ENCODE data around the gene C4BPA. TPM values are rescaled to one million over a fixed set of nuclear protein-coding genes. Genes with fewer than 3 reads are reported as not detected.
A peak's percentile ranks its signal among the peaks of the same experiment; 100 is the strongest.

C4BPA gene
- total and polyA plus RNA-seq, 10 donors: 0.03 to 1.9 (median 0.45) TPM

DNA sequence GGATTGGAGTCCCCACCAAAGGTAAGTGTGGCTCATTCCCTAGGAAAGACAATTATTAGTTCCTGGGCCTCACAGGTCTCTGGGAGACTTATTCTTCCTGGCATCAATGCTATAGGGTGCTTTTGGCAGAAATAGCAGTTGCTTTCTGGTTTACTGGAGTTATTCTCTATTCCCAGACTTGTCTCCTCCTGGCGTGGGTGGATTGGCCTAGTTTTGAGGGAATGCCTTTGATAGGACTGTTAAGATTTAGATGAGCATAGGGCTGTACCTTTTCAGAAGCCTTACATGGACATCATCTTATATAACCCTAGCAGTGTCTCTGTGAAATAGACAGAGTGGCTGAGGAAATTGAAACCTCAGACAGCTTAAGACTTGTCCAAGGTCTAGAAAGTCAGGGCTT lies 42.0 kb upstream of the C4BPA start:
- TF ChIP-seq POLR2AphosphoS5 (IDR thresholded peaks at IDR 0.05) (no peak), POLR2A (IDR thresholded peaks at IDR 0.05) (no peak)
- TF ChIP-seq, protein P1, sequence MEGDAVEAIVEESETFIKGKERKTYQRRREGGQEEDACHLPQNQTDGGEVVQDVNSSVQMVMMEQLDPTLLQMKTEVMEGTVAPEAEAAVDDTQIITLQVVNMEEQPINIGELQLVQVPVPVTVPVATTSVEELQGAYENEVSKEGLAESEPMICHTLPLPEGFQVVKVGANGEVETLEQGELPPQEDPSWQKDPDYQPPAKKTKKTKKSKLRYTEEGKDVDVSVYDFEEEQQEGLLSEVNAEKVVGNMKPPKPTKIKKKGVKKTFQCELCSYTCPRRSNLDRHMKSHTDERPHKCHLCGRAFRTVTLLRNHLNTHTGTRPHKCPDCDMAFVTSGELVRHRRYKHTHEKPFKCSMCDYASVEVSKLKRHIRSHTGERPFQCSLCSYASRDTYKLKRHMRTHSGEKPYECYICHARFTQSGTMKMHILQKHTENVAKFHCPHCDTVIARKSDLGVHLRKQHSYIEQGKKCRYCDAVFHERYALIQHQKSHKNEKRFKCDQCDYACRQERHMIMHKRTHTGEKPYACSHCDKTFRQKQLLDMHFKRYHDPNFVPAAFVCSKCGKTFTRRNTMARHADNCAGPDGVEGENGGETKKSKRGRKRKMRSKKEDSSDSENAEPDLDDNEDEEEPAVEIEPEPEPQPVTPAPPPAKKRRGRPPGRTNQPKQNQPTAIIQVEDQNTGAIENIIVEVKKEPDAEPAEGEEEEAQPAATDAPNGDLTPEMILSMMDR (IDR thresholded peaks at IDR 0.05 in 8 of 11, conservative IDR thresholded peaks at IDR 0.05 in 3 of 11): no peak
- H3K36me3 ChIP-seq: peaks cover 0 to 89% (median 38%) of the 10 kb centered on the region in 6 donors
- intact Hi-C loops (cut with DNase I; ENCODE audit: low total_unique reads): no loop called here
- WGBS, 5 donors: 68 to 100% (median 93%) methylated on average over 1 of the region's 1 CpG
- peaks cover 0 to 34% (median 9%) of the 10 kb centered on the region in 6 donors for H3K4me1 ChIP-seq
- H3K4me3 ChIP-seq: no peak overlapping the region
- H3K9me3 ChIP-seq: no peaks in the 10 kb centered on the region
- no peaks in the 10 kb centered on the region for H3K27me3 ChIP-seq (replicated peaks in 1 of 7)
- DNase-seq: no peak
- no peak overlapping the region for H3K27ac ChIP-seq

DNA sequence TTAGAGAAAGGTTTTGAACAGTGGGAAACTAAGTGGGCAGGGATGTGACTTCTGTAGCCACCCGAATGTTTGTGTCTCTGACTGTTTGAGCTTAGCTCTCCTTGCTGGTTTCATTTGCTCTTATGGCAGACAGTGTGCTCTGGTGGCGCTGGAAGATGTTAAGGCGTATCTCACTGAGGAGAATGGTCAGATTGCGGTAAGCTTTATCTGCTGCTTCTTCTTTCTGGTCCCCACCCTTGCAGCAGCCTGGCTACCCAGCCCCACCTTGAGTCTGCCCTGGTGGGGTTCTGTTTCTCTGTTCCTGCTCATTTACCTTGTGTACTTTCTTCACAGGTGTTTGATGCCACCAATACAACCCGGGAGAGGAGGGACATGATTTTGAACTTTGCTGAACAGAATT lies 41.0 kb upstream of the C4BPA start:
- intact Hi-C loops (cut with DNase I; ENCODE audit: low total_unique reads): no loop called here
- H3K27ac ChIP-seq: no peak overlapping the region

DNA sequence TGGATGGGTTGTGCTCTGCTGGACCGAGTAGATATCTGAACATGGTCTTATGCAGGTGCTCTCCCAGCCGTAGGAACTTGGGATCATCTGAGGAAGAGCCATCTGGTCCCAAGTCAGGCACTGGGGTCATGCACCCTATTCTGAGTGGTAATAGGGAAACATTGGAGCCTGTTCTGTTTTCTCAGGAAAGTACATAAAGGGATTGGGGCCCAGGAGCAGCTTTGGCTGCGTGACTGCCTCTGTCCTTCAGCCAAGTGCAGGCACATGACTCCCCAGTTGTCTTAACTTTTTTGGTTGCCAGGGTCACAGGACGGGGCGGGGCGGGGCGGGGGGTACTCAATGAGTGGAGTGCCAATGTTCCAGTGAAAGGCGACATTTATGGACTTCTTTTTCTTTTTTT lies 39.5 kb upstream of the C4BPA start:
- intact Hi-C loops (cut with DNase I; ENCODE audit: low total_unique reads): no loop called here

More for the DNA sequence above, 41.0 kb upstream of the C4BPA start:
- Histone ChIP-seq H3K4me1 (peaks cover 0 to 26% (median 9%) of the 10 kb centered on the region in 6 donors), H3K4me3 (no peak overlapping the region), H3K36me3 (peaks cover 0 to 90% (median 42%) of the 10 kb centered on the region in 6 donors), H3K9me3 (no peaks in the 10 kb centered on the region), H3K27me3 (replicated peaks in 1 of 7) (no peaks in the 10 kb centered on the region)
- TF ChIP-seq POLR2A (IDR thresholded peaks at IDR 0.05) (no peak), POLR2AphosphoS5 (IDR thresholded peaks at IDR 0.05) (no peak)
- TF ChIP-seq, protein P1 (IDR thresholded peaks at IDR 0.05 in 8 of 11, conservative IDR thresholded peaks at IDR 0.05 in 3 of 11): no peak
- no peak for DNase-seq
- WGBS, 5 donors: 91 to 95% (median 94%) methylated on average over 5 of the region's 5 CpGs

DNA sequence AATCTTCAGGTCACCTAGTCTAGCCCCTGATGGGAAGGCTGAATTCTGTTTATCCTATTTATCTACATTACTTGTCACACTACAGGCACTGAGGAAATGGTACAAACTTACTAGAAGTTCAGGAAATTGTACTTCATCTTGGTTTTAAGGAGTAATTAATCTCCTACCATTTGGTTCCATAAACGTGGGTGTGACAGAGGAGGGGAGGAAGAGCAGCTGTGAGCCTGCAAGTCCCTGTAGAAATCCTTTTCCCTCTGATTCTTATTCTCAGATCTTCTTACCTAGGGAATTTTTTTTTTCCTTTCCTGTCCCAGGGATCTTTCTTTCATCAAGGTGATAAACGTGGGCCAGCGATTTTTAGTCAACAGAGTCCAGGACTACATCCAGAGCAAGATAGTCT lies 36.8 kb upstream of the C4BPA start:
- Histone ChIP-seq H3K27me3 (replicated peaks in 1 of 7) (no peaks in the 10 kb centered on the region), H3K4me3 (no peak overlapping the region), H3K36me3 (peaks cover 0 to 100% (median 52%) of the 10 kb centered on the region in 6 donors), H3K4me1 (peaks cover 0 to 41% (median 13%) of the 10 kb centered on the region in 6 donors), H3K27ac (peak overlapping the region in 2 of 8 donors; percentile 86 to 87), H3K9me3 (no peaks in the 10 kb centered on the region)
- DNase-seq: no peak
- WGBS, 5 donors: 47 to 61% (median 53%) methylated on average over 3 of the region's 3 CpGs
- TF ChIP-seq, protein P1 (IDR thresholded peaks at IDR 0.05 in 8 of 11, conservative IDR thresholded peaks at IDR 0.05 in 3 of 11): no peak
- no peak for TF ChIP-seq POLR2A (IDR thresholded peaks at IDR 0.05)
- no peak for TF ChIP-seq POLR2AphosphoS5 (IDR thresholded peaks at IDR 0.05)
- intact Hi-C loops (cut with DNase I; ENCODE audit: low total_unique reads): no loop called here

More for the DNA sequence above, 39.5 kb upstream of the C4BPA start:
- Histone ChIP-seq H3K27me3 (replicated peaks in 1 of 7) (no peaks in the 10 kb centered on the region), H3K27ac (no peak overlapping the region), H3K4me3 (no peak overlapping the region), H3K4me1 (peaks cover 0 to 26% (median 2%) of the 10 kb centered on the region in 6 donors), H3K36me3 (peaks cover 0 to 97% (median 52%) of the 10 kb centered on the region in 6 donors), H3K9me3 (no peaks in the 10 kb centered on the region)
- 80 to 94% (median 91%) methylated on average over 8 of the region's 8 CpGs for WGBS, 5 donors
- no peak for DNase-seq
- TF ChIP-seq POLR2AphosphoS5 (IDR thresholded peaks at IDR 0.05) (no peak), POLR2A (IDR thresholded peaks at IDR 0.05) (no peak)
- TF ChIP-seq, protein P1 (IDR thresholded peaks at IDR 0.05 in 8 of 11, conservative IDR thresholded peaks at IDR 0.05 in 3 of 11): no peak
